HepG2 (cell line): ENCODE measurements around the gene ACSBG1. TPM values are rescaled to one million over a fixed set of nuclear protein-coding genes. Genes with fewer than 3 reads are reported as not detected.

ENCODE experiments used
- ATAC-seq: fragments of 200-7000 bp; cut with Tn5 transposase; 3 replicates; pipeline ENCODE4 v1.9.1; 2020; ENCODE audit warnings: mild to moderate bottlenecking, moderate library complexity
- BruUV-seq: library from RNA; stranded (reverse); fragments of 400-500 nt; replicated peaks from 2 replicates; lab custom pipeline; 2021; lab: Mats Ljungman, UMichigan
- CTCF ChIA-PET: fragments of 300-600 bp; formaldehyde crosslinking; extraction: SDS; loops from one replicate; lab custom pipeline; 2021; ENCODE audit warnings: low total read pairs, inconsistent platforms, low intra/inter-chr PET ratio; lab: Yijun Ruan, JAX
- POLR2A ChIA-PET: fragments of 350-600 bp; sonication (Branson Sonifier 250); formaldehyde crosslinking; loops from one replicate; lab custom pipeline; 2020; ENCODE audit warnings: antibody characterized with exemption, inconsistent platforms; lab: Yijun Ruan, JAX
- DNase-seq: peaks from one replicate; pipeline ENCODE4 v3.0.0-alpha.2; 2015; ENCODE audit warnings: low spot score
- FAIRE-seq: peaks from 3 replicates; lab custom pipeline; 2011; peaks lifted over from hg19 to GRCh38; lab: Jason Lieb, UNC
- H2AFZ ChIP-seq: one replicate; pipeline ENCODE4 v1.6.1; 2011; ENCODE audit warnings: low read length, inconsistent platforms
- H3K27ac ChIP-seq: fragments of 300-600 bp; 3 replicates; pipeline ENCODE4 v1.8.0; 2011; ENCODE audit warnings: mixed run types, mild to moderate bottlenecking, mixed read lengths, low read length, inconsistent platforms; ENCODE audit not compliant: insufficient read depth; ENCODE audit errors: extremely low read length
- H3K27me3 ChIP-seq, 2 experiments: fragments of 200-600 bp in 1 of 2; 2 replicates in 1 of 2; 3 replicates in 1 of 2; pipeline versions ENCODE4 v1.6.0 to v1.8.0; 2011; ENCODE audit warnings: low read length in 2 of 2, mild to moderate bottlenecking in 2 of 2, moderate library complexity in 2 of 2, inconsistent platforms in 1 of 2; ENCODE audit not compliant: insufficient read depth in 2 of 2, control insufficient read depth in 1 of 2
- H3K36me3 ChIP-seq, 2 experiments: fragments of 200-600 bp in 1 of 2; replicated peaks in 1 of 2; 2 replicates in 1 of 2; 3 replicates in 1 of 2; pipeline versions ENCODE4 v1.5.1 to v1.8.0; 2011; ENCODE audit warnings: low read length in 2 of 2, inconsistent platforms in 1 of 2; ENCODE audit not compliant: insufficient read depth in 2 of 2, control insufficient read depth in 1 of 2
- H3K4me1 ChIP-seq: 2 replicates; pipeline ENCODE4 v1.5.1; 2012; ENCODE audit warnings: low read length, inconsistent platforms; ENCODE audit not compliant: insufficient read depth
- H3K4me2 ChIP-seq: 2 replicates; pipeline ENCODE4 v1.6.0; 2011; ENCODE audit warnings: low read depth, low read length, inconsistent platforms
- H3K4me3 ChIP-seq, 3 experiments: fragments of 200-600 bp in 1 of 3; sonication (generic), shearing (Covaris generic) in 1 of 3; replicated peaks in 1 of 3; 2 replicates each; pipeline ENCODE4 v1.5.1; 2011 to 2016; ENCODE audit warnings: low read length in 3 of 3, inconsistent platforms in 2 of 3, low read depth in 2 of 3, mild to moderate bottlenecking in 2 of 3, control low read depth in 1 of 3, mixed read lengths in 1 of 3; ENCODE audit not compliant: insufficient read depth in 1 of 3
- H3K79me2 ChIP-seq: one replicate; pipeline ENCODE4 v1.6.1; 2011; ENCODE audit warnings: low read length, inconsistent platforms; ENCODE audit not compliant: insufficient read depth
- H3K9ac ChIP-seq: 2 replicates; pipeline ENCODE4 v1.6.0; 2011; ENCODE audit warnings: mild to moderate bottlenecking, low read depth, low read length, inconsistent platforms; ENCODE audit not compliant: insufficient read depth
- H3K9me3 ChIP-seq: 2 replicates; pipeline ENCODE4 v1.5.1; 2012; ENCODE audit warnings: mild to moderate bottlenecking, low read length
- H4K20me1 ChIP-seq: 2 replicates; pipeline ENCODE4 v1.6.0; 2011; ENCODE audit warnings: inconsistent platforms, mild to moderate bottlenecking, low read length, moderate library complexity; ENCODE audit not compliant: insufficient read depth
- DRAP1 ChIP-seq: IDR thresholded peaks from 2 replicates; pipeline ENCODE4 v1.6.1; 2016; ENCODE audit warnings: missing genetic modification reagents, missing compliant biosample characterization
- GABPA ChIP-seq, 2 experiments: IDR thresholded peaks; 2 replicates each; pipeline ENCODE4 v1.6.1; 2011 to 2016; ENCODE audit warnings: low read depth in 2 of 2, low read length in 1 of 2, missing biosample characterization in 1 of 2, missing genetic modification characterization in 1 of 2
- GLI4 ChIP-seq: sonication (generic); formaldehyde crosslinking; IDR thresholded peaks from 2 replicates; pipeline ENCODE4 v1.5.1; 2020; ENCODE audit warnings: missing genetic modification reagents, mild to moderate bottlenecking, moderate library complexity, borderline replicate concordance
- RBFOX2 ChIP-seq: fragments of 200-400 bp; formaldehyde crosslinking; IDR thresholded peaks from 2 replicates; pipeline ENCODE4 v1.6.1; 2017; ENCODE audit warnings: low read depth, mild to moderate bottlenecking, low read length
- SKI ChIP-seq: fragments of 450-650 bp; IDR thresholded peaks from one replicate; pipeline ENCODE4 v1.6.1; 2018; ENCODE audit warnings: mild to moderate bottlenecking; ENCODE audit not compliant: partially characterized antibody
- ZFY ChIP-seq: sonication (generic); formaldehyde crosslinking; IDR thresholded peaks from 2 replicates; pipeline ENCODE4 v1.4.0; 2020; ENCODE audit warnings: missing genetic modification reagents
- ZNF12 ChIP-seq: sonication (generic); formaldehyde crosslinking; IDR thresholded peaks from 2 replicates; pipeline ENCODE4 v1.5.0; 2020; ENCODE audit warnings: missing genetic modification reagents
- ZNF546 ChIP-seq: sonication (generic); formaldehyde crosslinking; conservative IDR thresholded peaks from 2 replicates; pipeline ENCODE4 v1.8.1; 2023; ENCODE audit warnings: mild to moderate bottlenecking, missing genetic modification reagents
- ZNF577 ChIP-seq: sonication (generic); formaldehyde crosslinking; IDR thresholded peaks from 2 replicates; pipeline ENCODE4 v1.4.0; 2020; ENCODE audit warnings: mild to moderate bottlenecking, low read depth, missing genetic modification reagents, borderline replicate concordance
- ZNF614 ChIP-seq: IDR thresholded peaks from 2 replicates; pipeline ENCODE4 v1.6.1; 2018; ENCODE audit warnings: missing biosample characterization, missing genetic modification reagents, inconsistent platforms, borderline replicate concordance
- ZNF704 ChIP-seq: sonication (generic); formaldehyde crosslinking; IDR thresholded peaks from 2 replicates; pipeline ENCODE4 v1.8.1; 2023; ENCODE audit warnings: mild to moderate bottlenecking, inconsistent platforms, moderate library complexity, missing genetic modification reagents, borderline replicate concordance
- ZNF768 ChIP-seq: sonication (generic); formaldehyde crosslinking; IDR thresholded peaks from 2 replicates; pipeline ENCODE4 v1.4.0; 2020; ENCODE audit warnings: missing genetic modification reagents
- ZUFSP ChIP-seq: sonication (generic); formaldehyde crosslinking; IDR thresholded peaks from 2 replicates; pipeline ENCODE4 v1.9.0; 2021; ENCODE audit warnings: missing genetic modification reagents, mild to moderate bottlenecking, borderline replicate concordance
- WGBS: methylation state at CpG from one replicate; pipeline ENCODE4 v1.1.6; 2017; ENCODE audit warnings: low lambda C conversion rate; 5-methylcytosine and 5-hydroxymethylcytosine counted together
- in situ Hi-C: cut with HindIII; loops from 2 replicates; pipeline ENCODE4 v1.10.0; 2017; ENCODE audit warnings: low pct_unique_long_range_greater_than_20kb; ENCODE audit not compliant: extremely low pct_ligation_motif_present
- intact Hi-C: fragments of 100-400 bp; cut with micrococcal nuclease; formaldehyde crosslinking; loops from one replicate; pipeline ENCODE4 v1.10.0; 2022; ENCODE audit not compliant: unreplicated experiment
- polyA plus RNA-seq, 8 experiments: library from polyadenylated mRNA; depleted of rRNA in 3 of 8; stranded (reverse) in 7 of 8; unstranded in 1 of 8; fragments of >200 nt; fragmentation: Illumina TruSeq in 4 of 8; extraction: Trizol in 4 of 8; gene quantifications; 2 replicates each; pipeline versions ENCODE4 v1.2.1 to v1.2.3, GENCODE V29; 2011 to 2016; ENCODE audit warnings: low read depth in 4 of 8, missing spikeins in 1 of 8, mixed read lengths in 1 of 8; ENCODE audit not compliant: insufficient read depth in 1 of 8
- total RNA-seq, 5 experiments: library from RNA; depleted of rRNA; stranded (reverse); fragments of >200 nt; fragmentation: Illumina TruSeq; extraction: Trizol; gene quantifications; 2 replicates each; pipeline ENCODE4 v1.2.3, GENCODE V29; 2016; ENCODE audit warnings: low read depth in 1 of 5

Gene ACSBG1
- total and polyA plus RNA-seq, 2 of the 13 experiments (the other 11 are each of a cell fraction or from before 2014, with no cell fraction given) = 0.35 to 0.81 TPM

- Histone ChIP-seq H3K9me3 (no peaks in the 10 kb centered on the region), H3K4me3 (no peak overlapping the region), H3K79me2 (no peaks in the 10 kb centered on the region), H3K4me2 (no peak overlapping the region), H3K4me1 (no peaks in the 10 kb centered on the region), H3K36me3 (no peaks in the 10 kb centered on the region), H4K20me1 (no peaks in the 10 kb centered on the region), H3K27ac (no peak overlapping the region), H3K27me3 (peaks cover 3 to 30% of the 10 kb centered on the region in 2 experiments; a peak in 3 of 5 replicates), H3K9ac (no peak overlapping the region), H2AFZ (no peak overlapping the region)
- CTCF ChIA-PET = no interaction called here
- no peak for DNase-seq
- ATAC-seq = no peak
- FAIRE-seq = no peak
- in situ Hi-C loops = loop anchor here (25.0 kb wide), 1 partner anchor 274 kb away; no protein-coding TSS in a partner anchor
- 33% methylated on average over 2 of the region's 6 CpGs for WGBS
- no TSS peak for BruUV-seq
- intact Hi-C loops = no loop called here
- POLR2A ChIA-PET = no interaction called here
- TF ChIP-seq ZNF614 (CRISPR knock-in tag) = no peak
- no peak for TF ChIP-seq RBFOX2
- TF ChIP-seq GABPA (IDR thresholded peaks at IDR 0.05; ENCODE audit: low read depth, low read length) = no peak
- no peak for TF ChIP-seq GABPA (CRISPR knock-in tag; IDR thresholded peaks at IDR 0.05; ENCODE audit: low read depth)
- TF ChIP-seq SKI = no peak
- no peak for TF ChIP-seq GLI4
- TF ChIP-seq ZNF12 (CRISPR knock-in tag) = no peak
- no peak for TF ChIP-seq ZNF546 (CRISPR knock-in tag)
- TF ChIP-seq ZNF704 = no peak
- TF ChIP-seq ZNF577 (CRISPR knock-in tag) = no peak
- no peak for TF ChIP-seq ZFY (CRISPR knock-in tag)
- no peak for TF ChIP-seq ZNF768 (CRISPR knock-in tag)
- no peak for TF ChIP-seq DRAP1 (CRISPR knock-in tag)
- TF ChIP-seq ZUFSP (CRISPR knock-in tag) = no peak
- TF ChIP-seq, all 625 proteins: peak for 0
These were observed 2.1 kb upstream of the ACSBG1 start for GRCh38 chr15:78236491-78236890.
